ENCODE results near the gene BABAM2.
"Not testable (repeated sequence)": the region's sequence is repeated elsewhere in the genome, so short reads cannot be mapped to it uniquely, and the experiment has no call there.

BABAM2 gene

GRCh38 chr2:28086611-28087010 lies 196.1 kb downstream of the BABAM2 start:
- no peak for DNase-seq

GRCh38 chr2:28088970-28089369 lies 198.4 kb downstream of the BABAM2 start:
- no peak for DNase-seq

GRCh38 chr2:28089486-28089885 lies 199.0 kb downstream of the BABAM2 start:
- no peak for DNase-seq

- DNase-seq = no peak
Observed at GRCh38 chr2:28093308-28093707, 202.8 kb downstream of the BABAM2 start.

GRCh38 chr2:28093768-28094167 lies 203.2 kb downstream of the BABAM2 start:
- DNase-seq = no peak

GRCh38 chr2:28094739-28095138 lies 204.2 kb downstream of the BABAM2 start:
- no peak for DNase-seq

GRCh38 chr2:28095622-28096021 lies 205.1 kb downstream of the BABAM2 start:
- no peak for DNase-seq

- DNase-seq = no peak
Observed at GRCh38 chr2:28096421-28096820, 205.9 kb downstream of the BABAM2 start.

GRCh38 chr2:28098501-28099225 lies 208.1 kb downstream of the BABAM2 start:
- DNase-seq = no peak

GRCh38 chr2:28101123-28101522 lies 210.6 kb downstream of the BABAM2 start:
- DNase-seq = no peak

GRCh38 chr2:28101892-28102291 lies 211.4 kb downstream of the BABAM2 start:
- DNase-seq = no peak

GRCh38 chr2:28102455-28102874 lies 211.9 kb downstream of the BABAM2 start:
- DNase-seq = no peak

- DNase-seq = no peak
Observed at GRCh38 chr2:28103611-28104010, 213.1 kb downstream of the BABAM2 start.

GRCh38 chr2:28108143-28108542 lies 217.6 kb downstream of the BABAM2 start:
- no peak for DNase-seq

- not testable (repeated sequence) for DNase-seq
Observed at GRCh38 chr2:28113771-28114170, 223.2 kb downstream of the BABAM2 start.

GRCh38 chr2:28117104-28117596 lies 226.6 kb downstream of the BABAM2 start:
- DNase-seq = no peak

- no peak for DNase-seq
Observed at GRCh38 chr2:28119631-28120030, 229.1 kb downstream of the BABAM2 start.

GRCh38 chr2:28128281-28128950 lies 237.9 kb downstream of the BABAM2 start:
- no peak for DNase-seq

GRCh38 chr2:28129955-28130695 lies 239.6 kb downstream of the BABAM2 start:
- DNase-seq = no peak

GRCh38 chr2:28133778-28134177 lies 243.2 kb downstream of the BABAM2 start:
- DNase-seq = no peak

- peak; percentile 82 for DNase-seq
Observed at GRCh38 chr2:28134262-28134812, 243.8 kb downstream of the BABAM2 start.

GRCh38 chr2:28134857-28135256 lies 244.3 kb downstream of the BABAM2 start:
- DNase-seq = peak; percentile 87

GRCh38 chr2:28135324-28135723 lies 244.8 kb downstream of the BABAM2 start:
- no peak for DNase-seq
